ENCODE results near the gene RASAL3. TPM values are rescaled to one million over a fixed set of nuclear protein-coding genes. Genes with fewer than 3 reads are reported as not detected.

The RASAL3 gene
- total and polyA plus RNA-seq, 2 of the 8 experiments (the other 6 are each of a cell fraction or from before 2014, with no cell fraction given), result 0.19 to 0.63 TPM

- WGBS, 2 experiments (ENCODE audit: extremely low coverage in 1 of 2, insufficient coverage in 1 of 2, insufficient read length in 1 of 2, insufficient replicate concordance in 2 of 2, low coverage in 1 of 2, low lambda C conversion rate in 2 of 2, missing lambda C conversion rate in 1 of 2), result 52% methylated on average over 7 of the region's 7 CpGs; no CpG with 5 or more reads in 1 of the 2 experiments
- H3K27me3 ChIP-seq (replicated peaks in 1 of 4; ENCODE audit: control insufficient read depth in 3 of 4, extremely low read depth in 1 of 4, insufficient read depth in 3 of 4, low read length in 3 of 4), result no peaks in the 10 kb centered on the region; a peak in 1 of 7 replicates
- no peak overlapping the region for H4K8ac ChIP-seq (ENCODE audit: extremely low read depth, insufficient read depth, low read length)
- no peak overlapping the region for H2BK5ac ChIP-seq (ENCODE audit: low read depth, low read length)
- no peak overlapping the region for H2BK120ac ChIP-seq (replicated peaks; ENCODE audit: low read depth, low read length)
- 0 out of 2 replicates have a peak overlapping the region, but pooled peaks have one; percentile 16 for H2BK15ac ChIP-seq (ENCODE audit: low read length)
- H3K23me2 ChIP-seq (ENCODE audit: low read depth, low read length), result peaks cover 10% of the 10 kb centered on the region
- no peak overlapping the region for H3K56ac ChIP-seq (replicated peaks; ENCODE audit: insufficient read length, low read depth, low read length)
- ChIA-PET CTCF (ENCODE audit: partially characterized antibody) (interaction anchor here (1.3 to 5.1 kb wide), 3 partner anchors 11 to 181 kb away, joined by 3 to 28 read pairs (median 6); partner anchors contain the start of gene AKAP8L), POLR2A (ENCODE audit: partially characterized antibody) (interaction anchor here (1.2 to 5.0 kb wide), 3 partner anchors 12 to 52 kb away, joined by 3 to 71 read pairs (median 5); partner anchors contain the start of genes AKAP8 and AKAP8L)
- H3K4me1 ChIP-seq (replicated peaks in 1 of 4; ENCODE audit: control insufficient read depth in 3 of 4, insufficient read depth in 4 of 4, low read length in 3 of 4), result peaks cover 0 to 13% (median 8%) of the 10 kb centered on the region in 4 experiments; a peak in 6 of 7 replicates
- peaks cover 22% of the 10 kb centered on the region for H3K79me1 ChIP-seq (ENCODE audit: low read depth, low read length)
- H3K36me3 ChIP-seq (ENCODE audit: control insufficient read depth in 2 of 4, insufficient read depth in 4 of 4, low read length in 3 of 4), result peaks cover 1 to 9% (median 2%) of the 10 kb centered on the region in 4 experiments; a peak in 5 of 8 replicates
- H2AFZ ChIP-seq (ENCODE audit: low read length), result no peak overlapping the region
- peaks cover 0 to 29% of the 10 kb centered on the region in 2 experiments; a peak in 2 of 4 replicates for H3K79me2 ChIP-seq (ENCODE audit: control insufficient read depth in 1 of 2, insufficient read depth in 2 of 2, low read length in 2 of 2)
- FAIRE-seq (no peak), DNase-seq (ENCODE audit: low read depth in 1 of 2, low spot score in 2 of 2) (no peak)
- H3K9me3 ChIP-seq (ENCODE audit: insufficient read depth in 2 of 2, low read depth in 1 of 2, low read length in 1 of 2), result no peaks in the 10 kb centered on the region
- H3K14ac ChIP-seq (ENCODE audit: insufficient read length), result no peak overlapping the region
- H3K4me2 ChIP-seq (ENCODE audit: insufficient read depth in 1 of 2, low read depth in 2 of 2, low read length in 2 of 2), result peak overlapping the region; percentile 90 to 91
- no peak overlapping the region for H2AK5ac ChIP-seq (ENCODE audit: low read depth, low read length)
- H3K4ac ChIP-seq (replicated peaks; ENCODE audit: insufficient read length, low read depth, low read length), result no peak overlapping the region
- peak overlapping the region in 3 of 4 experiments; percentile 34 to 80 (median 71); a peak in 5 of 7 replicates for H3K9ac ChIP-seq (replicated peaks in 1 of 4; ENCODE audit: extremely low read depth in 1 of 4, low read depth in 3 of 4, low read length in 3 of 4)
- peak overlapping the region; percentile 64 to 89 (median 76) for H3K4me3 ChIP-seq (ENCODE audit: extremely low read depth in 1 of 4, insufficient read depth in 2 of 4, low read depth in 3 of 4, low read length in 4 of 4)
- no peak overlapping the region for H2BK20ac ChIP-seq (ENCODE audit: low read length)
- no peak overlapping the region for H2BK12ac ChIP-seq (ENCODE audit: low read depth, low read length)
- H3K23ac ChIP-seq (ENCODE audit: insufficient read length), result no peak overlapping the region
- peaks cover 11 to 12% of the 10 kb centered on the region in 2 experiments for H4K20me1 ChIP-seq (replicated peaks in 1 of 2; ENCODE audit: control insufficient read depth in 1 of 2, insufficient read depth in 2 of 2, low read length in 2 of 2)
- no peak overlapping the region for H4K5ac ChIP-seq (ENCODE audit: insufficient read length, low read depth, low read length)
- H3K18ac ChIP-seq (ENCODE audit: extremely low read depth, low read length), result no peak overlapping the region; the same call in 1 of the 2 replicates
- H3K27ac ChIP-seq (ENCODE audit: low read depth, low read length), result peak overlapping the region; percentile 30; the same call in 1 of the 2 replicates
- H4K91ac ChIP-seq (replicated peaks; ENCODE audit: insufficient read length, low read length), result no peak overlapping the region
- TF ChIP-seq SIRT6 (IDR thresholded peaks at IDR 0.05; ENCODE audit: low read length) (no peak), JUND (IDR thresholded peaks at IDR 0.05; ENCODE audit: low read length) (no peak), TAF1 (IDR thresholded peaks at IDR 0.05; ENCODE audit: low read depth, low read length) (no peak), E2F6 (IDR thresholded peaks at IDR 0.05) (no peak), GTF2F1 (IDR thresholded peaks at IDR 0.05; ENCODE audit: borderline replicate concordance, low read depth, low read length) (no peak), YY1 (IDR thresholded peaks at IDR 0.05; ENCODE audit: low read depth, low read length) (no peak), HDAC6 (IDR thresholded peaks at IDR 0.05; ENCODE audit: low read depth, low read length) (no peak), CHD2 (IDR thresholded peaks at IDR 0.05; ENCODE audit: low read length) (no peak), RXRA (IDR thresholded peaks at IDR 0.05; ENCODE audit: insufficient read depth, low read depth, low read length) (no peak), HDAC2 (IDR thresholded peaks at IDR 0.05; ENCODE audit: borderline replicate concordance in 1 of 2, low read depth in 2 of 2, low read length in 2 of 2) (no peak), EGR1 (IDR thresholded peaks at IDR 0.05; ENCODE audit: borderline replicate concordance, low read depth, low read length) (no peak), RBBP5 (IDR thresholded peaks at IDR 0.05; ENCODE audit: borderline replicate concordance, low read depth, low read length) (no peak)
Observed at GRCh38 chr19:15431396-15432017, 32.8 kb downstream of the RASAL3 start.

Measured in H1 (cell line).